GM12864 (cell line): ENCODE measurements around the gene SPATA1.

ENCODE experiments used
- DNase-seq: peaks from one replicate; pipeline ENCODE4 v3.0.0-alpha.2; 2011; ENCODE audit warnings: low read depth
- H3K4me3 ChIP-seq: 2 replicates; pipeline ENCODE4 v1.5.1; 2011; ENCODE audit warnings: mild to moderate bottlenecking, low read depth, low read length, control low read depth
- TF ChIP-seq, protein P1 (sequence below): IDR thresholded peaks from 2 replicates; pipeline ENCODE4 v1.5.1; 2011; ENCODE audit warnings: low read depth, mild to moderate bottlenecking, moderate library complexity, low read length, control low read depth, inconsistent platforms; ENCODE audit errors: missing control alignments

The SPATA1 gene

DNA sequence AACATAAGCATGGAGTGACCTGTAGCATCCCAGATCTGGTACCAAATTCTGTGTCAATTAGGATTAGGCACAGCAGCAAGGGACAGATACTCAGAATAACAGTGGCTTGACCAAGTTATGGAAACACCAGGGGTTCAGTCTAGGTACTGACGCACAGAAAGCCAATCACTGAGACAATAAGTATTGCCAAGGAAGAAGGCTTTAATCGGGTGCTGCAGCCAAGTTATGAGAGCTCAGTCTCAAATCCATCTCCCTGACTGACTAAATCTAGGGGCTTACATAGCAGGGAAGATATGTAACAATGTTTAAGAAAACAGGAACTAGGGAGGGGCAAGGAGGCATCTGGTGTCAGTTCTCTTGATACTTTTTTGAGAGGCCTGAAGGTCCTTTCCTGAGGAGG is 107.7 kb downstream of the SPATA1 start:
- TF ChIP-seq, protein P1, sequence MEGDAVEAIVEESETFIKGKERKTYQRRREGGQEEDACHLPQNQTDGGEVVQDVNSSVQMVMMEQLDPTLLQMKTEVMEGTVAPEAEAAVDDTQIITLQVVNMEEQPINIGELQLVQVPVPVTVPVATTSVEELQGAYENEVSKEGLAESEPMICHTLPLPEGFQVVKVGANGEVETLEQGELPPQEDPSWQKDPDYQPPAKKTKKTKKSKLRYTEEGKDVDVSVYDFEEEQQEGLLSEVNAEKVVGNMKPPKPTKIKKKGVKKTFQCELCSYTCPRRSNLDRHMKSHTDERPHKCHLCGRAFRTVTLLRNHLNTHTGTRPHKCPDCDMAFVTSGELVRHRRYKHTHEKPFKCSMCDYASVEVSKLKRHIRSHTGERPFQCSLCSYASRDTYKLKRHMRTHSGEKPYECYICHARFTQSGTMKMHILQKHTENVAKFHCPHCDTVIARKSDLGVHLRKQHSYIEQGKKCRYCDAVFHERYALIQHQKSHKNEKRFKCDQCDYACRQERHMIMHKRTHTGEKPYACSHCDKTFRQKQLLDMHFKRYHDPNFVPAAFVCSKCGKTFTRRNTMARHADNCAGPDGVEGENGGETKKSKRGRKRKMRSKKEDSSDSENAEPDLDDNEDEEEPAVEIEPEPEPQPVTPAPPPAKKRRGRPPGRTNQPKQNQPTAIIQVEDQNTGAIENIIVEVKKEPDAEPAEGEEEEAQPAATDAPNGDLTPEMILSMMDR = no peak
- no peak overlapping the region for H3K4me3 ChIP-seq
- DNase-seq = no peak

DNA sequence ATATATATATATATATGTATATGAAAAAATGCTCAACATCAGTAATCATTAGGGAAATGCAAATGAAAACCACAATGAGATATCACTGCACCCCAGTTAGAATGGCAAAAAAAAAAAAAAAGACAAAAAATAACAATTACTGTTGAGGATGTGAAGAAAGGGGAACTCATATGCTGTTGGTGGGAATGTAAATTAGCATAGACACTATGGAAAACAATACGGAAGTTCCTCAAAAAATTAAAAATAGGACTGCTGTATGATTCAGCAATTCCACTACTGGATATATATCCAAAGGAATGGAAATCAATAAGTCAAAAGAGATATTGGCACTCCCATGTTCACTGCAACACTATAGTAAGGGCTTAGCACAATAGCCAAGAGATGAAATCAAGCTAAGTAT is 109.6 kb downstream of the SPATA1 start:
- DNase-seq = no peak

More for the DNA sequence above, 109.6 kb downstream of the SPATA1 start:
- TF ChIP-seq, protein P1 = no peak
- H3K4me3 ChIP-seq = no peak overlapping the region
